Uterus (tissue), 4 donors: ENCODE measurements around the gene AADAC. TPM values are rescaled to one million over a fixed set of nuclear protein-coding genes. Genes with fewer than 3 reads are reported as not detected.

Experiments
- DNase-seq, 2 donors: peaks; one replicate each; pipeline ENCODE4 v3.0.0-alpha.2; 2019 to 2020
- H3K27ac ChIP-seq, 2 donors: fragments of 200-600 bp; sonication (generic); 1 replicate in 1 of 2; 2 replicates in 1 of 2; pipeline ENCODE4 v1.5.1; 2016 to 2018
- H3K27me3 ChIP-seq, 2 donors: fragments of 200-600 bp; sonication (generic); one replicate each; pipeline ENCODE4 v1.5.1; 2018 to 2019; ENCODE audit warnings: control low read depth in 1 of 2
- H3K36me3 ChIP-seq, 2 donors: fragments of 200-600 bp; sonication (generic); one replicate each; pipeline ENCODE4 v1.5.1; 2019; ENCODE audit warnings: control low read depth in 1 of 2
- H3K4me1 ChIP-seq, 2 donors: fragments of 200-600 bp; sonication (generic); one replicate each; pipeline ENCODE4 v1.5.1; 2018 to 2019; ENCODE audit warnings: control low read depth in 1 of 2
- H3K4me3 ChIP-seq, 2 donors: fragments of 200-600 bp; sonication (generic); 1 replicate in 1 of 2; 2 replicates in 1 of 2; pipeline ENCODE4 v1.5.1; 2018 to 2019; ENCODE audit warnings: mild to moderate bottlenecking in 1 of 2
- H3K9me3 ChIP-seq, 2 donors: fragments of 200-600 bp; sonication (generic); one replicate each; pipeline ENCODE4 v1.5.1; 2019; ENCODE audit warnings: control low read depth in 1 of 2
- POLR2A ChIP-seq, 2 donors: fragments of 450-650 bp; IDR thresholded peaks; one replicate each; pipeline ENCODE4 v1.6.1; 2016; ENCODE audit warnings: antibody characterized with exemption in 2 of 2, mild to moderate bottlenecking in 1 of 2, moderate library complexity in 1 of 2
- intact Hi-C: fragments of 100-400 bp; cut with DNase I; formaldehyde crosslinking; loops from one replicate; pipeline ENCODE4 v1.15.1; 2023; ENCODE audit warnings: low total_unique reads
- total RNA-seq, 4 donors: library from RNA; depleted of rRNA in 3 of 4; stranded (reverse); fragments of >200 nt in 3 of 4; gene quantifications; one replicate each; pipeline versions ENCODE4 v1.1.0 to v1.2.4, GENCODE V29; 2014 to 2023
- TF ChIP-seq, protein P1 (sequence below), 4 experiments: fragments of 200-600 bp in 2 of 4; fragments of 450-650 bp in 2 of 4; sonication (generic) in 2 of 4; IDR thresholded peaks; one replicate each; pipeline ENCODE4 v1.5.1; 2016 to 2019; ENCODE audit warnings: antibody characterized with exemption in 4 of 4, mild to moderate bottlenecking in 2 of 4, moderate library complexity in 1 of 4
- donor health status: DM: yes; HTN: yes; CAD: no.

The AADAC gene
- total RNA-seq, 4 donors from 2014 or later, result 0.35 TPM; not detected in 3

DNA sequence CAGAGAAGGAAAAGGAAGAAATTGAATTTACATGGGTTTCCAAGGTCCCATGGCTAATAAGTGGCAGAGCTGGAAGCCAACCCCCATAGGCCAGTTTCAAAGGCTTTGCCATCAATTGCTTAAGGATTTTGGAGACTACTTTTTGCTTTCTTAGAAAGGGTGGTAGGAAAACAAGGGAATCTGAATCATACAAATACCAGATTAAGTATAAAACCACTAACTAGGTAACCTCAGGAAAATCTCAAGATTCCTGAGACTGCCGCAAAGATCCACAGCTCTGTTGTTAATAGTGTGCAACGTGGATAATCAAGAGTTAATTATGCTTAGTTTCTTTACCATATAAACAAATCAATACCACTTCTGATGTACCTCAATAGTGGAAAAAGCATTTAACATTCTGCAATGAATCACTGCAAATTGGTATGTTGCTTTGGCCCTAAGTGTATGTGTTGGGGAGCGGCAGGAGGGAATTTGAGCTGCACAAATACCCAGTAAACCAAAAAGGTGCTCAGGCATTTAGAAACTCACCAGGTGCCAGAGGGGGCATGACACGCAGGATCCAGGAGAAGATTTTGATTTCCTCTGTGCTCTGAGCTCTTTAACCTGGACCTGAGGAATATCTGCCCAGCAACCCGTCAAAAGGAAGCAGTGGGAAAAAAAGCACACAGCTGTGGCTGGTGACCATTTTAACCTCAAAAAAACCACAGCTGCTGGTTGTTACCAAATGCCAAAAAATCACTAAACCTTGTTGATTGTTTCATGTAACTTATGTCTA is 22.0 kb downstream of the AADAC start:
- TF ChIP-seq, protein P1, sequence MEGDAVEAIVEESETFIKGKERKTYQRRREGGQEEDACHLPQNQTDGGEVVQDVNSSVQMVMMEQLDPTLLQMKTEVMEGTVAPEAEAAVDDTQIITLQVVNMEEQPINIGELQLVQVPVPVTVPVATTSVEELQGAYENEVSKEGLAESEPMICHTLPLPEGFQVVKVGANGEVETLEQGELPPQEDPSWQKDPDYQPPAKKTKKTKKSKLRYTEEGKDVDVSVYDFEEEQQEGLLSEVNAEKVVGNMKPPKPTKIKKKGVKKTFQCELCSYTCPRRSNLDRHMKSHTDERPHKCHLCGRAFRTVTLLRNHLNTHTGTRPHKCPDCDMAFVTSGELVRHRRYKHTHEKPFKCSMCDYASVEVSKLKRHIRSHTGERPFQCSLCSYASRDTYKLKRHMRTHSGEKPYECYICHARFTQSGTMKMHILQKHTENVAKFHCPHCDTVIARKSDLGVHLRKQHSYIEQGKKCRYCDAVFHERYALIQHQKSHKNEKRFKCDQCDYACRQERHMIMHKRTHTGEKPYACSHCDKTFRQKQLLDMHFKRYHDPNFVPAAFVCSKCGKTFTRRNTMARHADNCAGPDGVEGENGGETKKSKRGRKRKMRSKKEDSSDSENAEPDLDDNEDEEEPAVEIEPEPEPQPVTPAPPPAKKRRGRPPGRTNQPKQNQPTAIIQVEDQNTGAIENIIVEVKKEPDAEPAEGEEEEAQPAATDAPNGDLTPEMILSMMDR (IDR thresholded peaks at IDR 0.05), result no peak
- no peak for TF ChIP-seq POLR2A (IDR thresholded peaks at IDR 0.05)

DNA sequence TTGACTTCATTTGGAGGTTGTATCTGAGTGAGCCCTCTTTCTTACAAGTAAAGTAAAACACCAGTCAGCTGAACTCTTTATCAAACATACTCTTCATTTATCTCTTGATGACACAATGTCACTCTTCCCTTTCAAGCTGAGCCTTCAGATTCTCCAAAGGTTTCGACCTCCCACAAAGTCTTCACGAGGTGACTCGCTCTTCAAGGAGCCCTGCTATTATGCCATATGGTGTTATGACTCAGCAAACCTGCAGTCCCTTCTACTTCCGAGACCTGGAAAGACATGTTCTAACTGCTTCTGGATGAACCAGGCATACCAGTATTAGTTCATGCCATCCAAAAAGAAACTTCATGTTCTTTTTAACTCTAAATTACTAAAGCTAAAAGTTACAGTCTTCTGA is 23.1 kb downstream of the AADAC start:
- no peaks in the 10 kb centered on the region for H3K4me1 ChIP-seq
- H3K27ac ChIP-seq, result no peak overlapping the region
- DNase-seq, result no peak
- H3K9me3 ChIP-seq, result no peaks in the 10 kb centered on the region
- H3K36me3 ChIP-seq, result no peaks in the 10 kb centered on the region
- H3K4me3 ChIP-seq, result no peak overlapping the region
- intact Hi-C loops, result no loop called here
- no peaks in the 10 kb centered on the region for H3K27me3 ChIP-seq
- TF ChIP-seq, protein P1 (IDR thresholded peaks at IDR 0.05), result no peak
- no peak for TF ChIP-seq POLR2A (IDR thresholded peaks at IDR 0.05)

More for the DNA sequence above, 22.0 kb downstream of the AADAC start:
- Histone ChIP-seq H3K36me3 (no peaks in the 10 kb centered on the region), H3K27me3 (no peaks in the 10 kb centered on the region), H3K9me3 (no peaks in the 10 kb centered on the region), H3K4me1 (no peaks in the 10 kb centered on the region), H3K27ac (no peak overlapping the region), H3K4me3 (no peak overlapping the region)
- intact Hi-C loops, result no loop called here
- no peak for DNase-seq

DNA sequence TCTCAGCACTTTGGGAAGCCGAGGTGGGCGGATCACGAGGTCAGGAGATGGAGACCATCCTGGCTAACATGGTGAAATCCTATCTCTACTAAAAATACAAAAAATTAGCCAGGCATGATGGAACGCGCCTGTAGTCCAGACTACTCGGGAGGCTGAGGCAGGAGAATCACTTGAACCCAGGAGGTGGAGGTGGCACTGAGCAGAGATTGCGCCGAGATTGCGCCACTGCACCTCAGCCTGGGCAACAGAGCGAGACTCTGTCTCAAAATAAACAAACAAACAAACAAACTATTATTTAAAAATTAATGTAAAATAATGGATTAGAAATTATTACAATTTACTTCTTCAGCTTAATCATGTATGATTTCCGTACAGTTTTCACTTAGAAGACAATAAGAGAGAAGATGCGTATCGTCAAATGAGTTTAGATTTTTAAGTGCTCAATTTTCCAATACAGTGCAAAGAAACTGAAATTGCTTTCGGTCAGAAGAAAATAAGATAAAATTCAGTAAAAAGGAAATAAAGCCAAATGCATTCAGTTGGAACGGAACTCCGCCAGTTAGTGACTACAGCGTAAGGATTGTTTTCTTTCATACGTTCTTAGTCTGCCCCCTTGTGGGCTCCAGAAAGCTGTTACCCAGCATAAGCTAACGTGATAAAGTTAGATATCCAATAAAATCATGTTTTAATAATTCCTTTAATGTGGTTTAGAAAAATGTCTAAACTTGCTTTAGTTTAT is 24.8 kb downstream of the AADAC start:
- intact Hi-C loops, result no loop called here
- Histone ChIP-seq H3K4me3 (no peak overlapping the region), H3K9me3 (no peaks in the 10 kb centered on the region), H3K36me3 (no peaks in the 10 kb centered on the region), H3K4me1 (no peaks in the 10 kb centered on the region), H3K27me3 (no peaks in the 10 kb centered on the region), H3K27ac (no peak overlapping the region)
- no peak for TF ChIP-seq POLR2A (IDR thresholded peaks at IDR 0.05)
- TF ChIP-seq, protein P1 (IDR thresholded peaks at IDR 0.05), result peak; percentile 63 to 86 (median 80)
- peak; percentile 28 to 60 for DNase-seq

DNA sequence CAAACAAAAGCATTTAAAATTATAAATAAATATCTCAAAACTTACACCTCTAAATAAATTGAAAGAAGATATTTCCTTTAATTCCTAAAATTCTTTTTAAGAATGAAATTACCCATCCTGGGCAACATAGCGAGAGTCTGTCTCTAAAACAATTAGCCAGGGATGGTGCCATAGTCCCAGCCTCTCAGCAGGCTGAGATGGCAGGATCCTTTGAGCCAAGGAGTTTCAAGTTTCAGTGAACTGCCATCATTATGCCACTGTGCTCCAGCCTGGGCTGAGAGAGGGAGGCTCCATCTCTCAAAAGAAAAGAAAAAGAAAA is 25.4 kb downstream of the AADAC start:
- intact Hi-C loops, result no loop called here
- no peak overlapping the region for H3K27ac ChIP-seq
- H3K27me3 ChIP-seq, result no peaks in the 10 kb centered on the region
- no peak overlapping the region for H3K4me3 ChIP-seq
- H3K4me1 ChIP-seq, result no peaks in the 10 kb centered on the region
- TF ChIP-seq, protein P1 (IDR thresholded peaks at IDR 0.05), result no peak
- TF ChIP-seq POLR2A (IDR thresholded peaks at IDR 0.05), result no peak
- H3K9me3 ChIP-seq, result no peaks in the 10 kb centered on the region
- no peaks in the 10 kb centered on the region for H3K36me3 ChIP-seq
- no peak for DNase-seq

DNA sequence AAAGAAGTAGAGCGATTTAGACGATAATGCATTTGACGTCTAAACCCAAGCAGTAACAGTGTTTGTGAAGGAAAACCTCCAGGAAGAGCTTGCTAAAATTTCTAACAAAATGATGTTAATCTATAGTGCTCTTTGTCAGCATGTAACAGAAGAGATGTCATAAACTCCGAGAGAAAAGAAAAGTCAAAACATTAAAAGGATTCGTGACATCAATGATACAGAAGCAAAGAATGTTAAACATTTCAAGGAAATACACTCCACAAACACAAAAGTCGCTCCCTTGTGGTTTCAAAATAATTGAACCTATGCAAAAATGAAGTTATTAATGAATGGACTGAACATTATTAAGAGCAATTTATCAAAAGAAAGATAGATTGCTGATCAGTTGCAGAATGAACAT is 27.9 kb downstream of the AADAC start:
- H3K36me3 ChIP-seq, result no peaks in the 10 kb centered on the region
- no peaks in the 10 kb centered on the region for H3K4me1 ChIP-seq
- intact Hi-C loops, result no loop called here
- no peak overlapping the region for H3K27ac ChIP-seq
- H3K9me3 ChIP-seq, result no peaks in the 10 kb centered on the region
- no peak overlapping the region for H3K4me3 ChIP-seq
- no peaks in the 10 kb centered on the region for H3K27me3 ChIP-seq
- no peak for TF ChIP-seq POLR2A (IDR thresholded peaks at IDR 0.05)
- TF ChIP-seq, protein P1 (IDR thresholded peaks at IDR 0.05), result no peak
- DNase-seq, result no peak
